Tongue (tissue), 2 donors: ENCODE measurements around the gene PPARA. TPM values are rescaled to one million over a fixed set of nuclear protein-coding genes. Genes with fewer than 3 reads are reported as not detected.
A peak's percentile ranks its signal among the peaks of the same experiment; 100 is the strongest.
"Not testable (repeated sequence)": the region's sequence is repeated elsewhere in the genome, so short reads cannot be mapped to it uniquely, and the experiment has no call there.

Source experiments
- DNase-seq: peaks from one replicate; pipeline ENCODE4 v3.0.0-alpha.2; 2015
- total RNA-seq: library from RNA; depleted of rRNA; stranded (reverse); fragments of >200 nt; gene quantifications from one replicate; pipeline ENCODE4 v1.2.3, GENCODE V29; 2014

Gene PPARA
- total RNA-seq, 1 donor from 2014 or later: 43.2 TPM

DNA sequence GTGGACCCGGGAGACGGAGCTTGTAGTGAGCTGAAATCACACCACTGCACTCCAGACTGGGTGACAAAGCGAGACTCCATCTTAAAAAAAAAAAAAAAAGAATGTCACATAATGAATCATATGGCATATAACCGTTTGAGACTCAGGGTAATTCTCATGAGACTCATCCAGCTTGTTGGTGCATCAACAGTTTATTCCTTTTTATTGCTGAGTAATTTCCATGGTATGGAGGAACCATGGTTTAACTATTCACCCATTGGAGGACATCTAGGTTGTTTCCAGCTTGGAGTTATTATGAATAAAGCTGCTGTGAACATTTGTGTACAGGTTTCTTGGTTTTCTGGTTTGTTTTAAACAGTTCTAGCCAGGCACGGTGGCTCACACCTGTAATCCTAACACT is 25.3 kb downstream of the PPARA start:
- no peak for DNase-seq

DNA sequence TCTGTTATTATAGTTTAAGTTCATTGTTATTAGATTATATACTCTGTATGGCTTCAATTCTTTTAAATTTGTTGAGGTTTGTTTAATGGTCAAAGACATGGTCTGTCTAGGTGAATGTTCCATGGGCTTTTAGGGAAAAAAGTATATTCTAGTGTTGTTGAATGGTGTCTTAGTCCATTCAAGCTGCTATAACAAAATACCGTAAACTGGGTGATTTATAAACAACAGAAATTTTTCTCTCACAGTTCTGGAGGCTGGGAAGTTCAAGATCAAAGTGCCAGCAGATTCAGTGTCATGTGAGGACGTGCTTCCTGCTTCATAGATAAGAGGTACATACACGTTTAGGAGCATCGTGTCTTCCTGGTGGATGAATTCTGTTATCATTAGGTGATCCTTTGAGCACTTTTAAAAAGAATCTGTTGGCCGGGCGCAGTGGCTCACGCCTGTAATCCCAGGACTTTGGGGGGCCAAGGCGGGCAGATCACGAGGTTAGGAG is 26.2 kb downstream of the PPARA start:
- no peak for DNase-seq

DNA sequence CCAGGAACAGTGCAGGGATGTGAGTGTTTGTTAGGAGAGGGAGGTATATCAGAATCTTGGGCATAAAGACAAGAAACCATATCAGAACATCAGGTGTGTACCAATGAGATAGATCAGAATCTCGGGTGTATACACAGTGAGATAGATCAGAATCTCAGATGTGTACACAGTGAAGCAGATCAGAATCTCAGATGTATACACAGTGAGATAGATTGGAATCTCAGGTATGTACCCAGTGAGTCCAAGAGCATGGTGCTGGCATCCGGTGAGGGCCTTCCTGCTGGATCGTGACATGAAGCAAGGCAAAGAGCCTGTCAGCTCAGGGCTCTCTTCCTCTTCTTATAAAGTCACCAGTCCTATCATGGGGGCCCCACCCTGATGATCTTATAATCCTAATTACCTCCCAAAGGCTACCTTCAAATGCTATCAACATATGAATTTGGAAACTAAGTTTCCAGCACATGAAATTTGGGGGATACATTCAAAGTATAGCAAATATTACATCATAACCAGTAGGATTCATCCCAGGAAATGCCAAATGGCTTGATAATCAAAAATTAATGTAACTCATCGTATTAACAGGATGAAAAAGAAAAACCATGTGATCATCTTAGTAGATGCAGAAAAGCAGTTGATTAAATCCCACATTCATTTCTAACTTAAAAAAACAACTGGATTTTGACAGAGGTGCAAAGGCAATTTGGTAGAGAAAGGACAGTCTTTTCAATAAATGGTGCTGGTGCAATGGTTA is 28.6 kb downstream of the PPARA start:
- DNase-seq: no peak

DNA sequence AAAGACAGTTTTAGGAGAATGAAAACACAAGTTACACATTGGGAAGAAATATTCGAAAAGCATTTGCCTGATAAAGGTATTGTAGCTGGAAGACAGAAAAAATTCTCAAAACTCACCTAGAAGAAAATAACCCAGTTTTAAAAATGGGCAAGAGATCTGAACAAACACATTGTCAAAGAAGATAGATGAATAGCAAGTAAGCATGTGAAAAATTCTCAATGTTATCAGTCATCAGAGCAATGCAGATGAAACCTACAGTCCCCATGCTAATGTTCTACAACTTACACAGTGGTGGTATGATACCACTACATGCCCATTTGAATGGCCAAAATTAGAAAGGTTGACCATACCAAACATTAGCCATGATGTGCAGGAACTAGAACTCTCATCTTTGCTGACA is 29.4 kb downstream of the PPARA start:
- no peak for DNase-seq

DNA sequence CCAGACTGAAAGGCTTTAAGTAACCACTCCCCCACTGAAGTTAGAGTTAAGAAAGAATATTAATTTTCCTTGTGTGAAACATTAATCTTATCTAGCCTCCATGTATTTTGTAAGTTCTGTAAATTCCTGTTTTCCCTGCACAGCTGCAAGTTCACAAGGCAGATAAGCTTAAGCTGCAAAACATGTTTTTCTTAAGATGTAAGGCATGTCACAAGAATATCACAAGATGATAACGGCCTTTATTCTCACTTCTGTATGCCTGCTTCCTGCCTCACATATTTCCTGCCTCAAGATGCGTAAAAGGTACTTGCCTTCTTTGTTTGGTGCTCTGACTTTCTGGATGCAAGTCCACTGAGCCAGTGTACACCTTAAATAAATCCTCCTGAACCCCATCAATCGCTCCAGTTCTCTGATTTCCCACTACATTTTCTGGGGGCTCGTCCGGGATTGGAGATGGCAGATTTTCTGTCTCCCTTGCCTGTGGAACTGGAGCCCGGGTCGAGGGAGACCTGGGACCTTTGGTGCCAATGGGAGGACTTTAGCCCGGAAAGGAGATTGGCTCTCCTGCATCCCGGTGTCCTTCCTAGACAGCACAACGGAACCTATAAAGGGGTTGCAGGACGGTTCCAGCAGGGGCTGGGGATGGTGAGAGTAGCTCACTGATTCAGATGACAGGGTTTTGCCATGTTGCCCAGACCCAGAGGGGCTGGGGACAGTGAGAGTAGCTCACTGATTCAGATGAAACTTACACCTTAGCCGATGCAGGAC is 30.2 kb downstream of the PPARA start:
- DNase-seq: no peak

DNA sequence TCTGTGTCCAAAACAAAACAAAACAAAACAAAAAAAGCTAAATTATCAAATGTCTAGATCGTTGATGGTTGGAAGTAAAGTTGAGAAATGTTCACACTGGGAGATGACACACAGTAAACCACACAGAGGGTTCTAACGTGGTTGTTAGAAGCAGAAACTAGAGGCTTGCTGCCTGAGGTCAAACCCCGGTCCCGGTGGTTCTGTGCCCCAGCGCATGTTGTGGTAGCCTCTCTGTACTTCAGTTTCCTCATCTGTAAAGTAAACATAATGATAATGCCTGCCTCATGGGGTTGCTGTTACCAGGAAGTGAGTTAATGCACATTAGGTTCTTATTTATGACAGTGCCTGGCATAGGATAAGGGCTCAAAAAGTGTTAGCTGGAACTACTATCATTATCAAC is 33.4 kb downstream of the PPARA start:
- no peak for DNase-seq

DNA sequence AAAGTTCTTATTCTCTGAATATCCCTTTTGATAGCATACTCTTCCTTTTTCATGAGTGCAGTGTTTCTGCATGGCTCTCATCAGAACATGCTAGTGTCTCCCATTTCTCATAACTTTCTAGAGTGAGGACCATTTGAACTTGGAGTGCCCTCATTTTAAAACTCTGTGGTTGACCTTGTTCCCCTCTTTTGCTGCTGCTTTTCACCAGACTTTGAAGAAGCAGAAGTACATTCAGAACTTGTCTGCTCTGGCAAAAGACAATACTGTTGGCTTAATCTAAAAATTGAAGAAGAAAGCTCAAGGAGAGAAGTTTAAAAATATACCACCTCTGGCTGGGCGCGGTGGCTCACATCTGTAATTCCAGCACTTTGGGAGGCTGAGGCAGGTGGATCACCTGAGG is 35.0 kb downstream of the PPARA start:
- no peak for DNase-seq

DNA sequence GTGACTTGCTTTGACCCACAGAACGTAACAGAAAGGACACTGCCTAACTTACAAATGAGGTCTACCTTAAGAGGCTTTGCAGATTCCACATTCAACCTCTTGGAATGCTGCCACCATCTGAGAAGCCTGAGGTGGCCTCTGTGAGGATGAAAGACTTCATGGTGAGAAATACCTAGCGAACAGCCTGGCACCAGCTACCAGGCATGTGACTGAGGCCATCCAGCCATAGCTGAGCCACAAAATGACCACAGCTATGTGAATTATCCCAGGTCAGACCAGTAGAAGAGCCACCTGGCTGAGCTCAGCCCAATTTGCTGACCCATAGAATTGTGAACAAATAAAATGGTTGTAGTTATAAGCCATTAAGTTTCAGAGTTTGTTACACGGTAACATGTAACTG is 37.5 kb downstream of the PPARA start:
- no peak for DNase-seq

DNA sequence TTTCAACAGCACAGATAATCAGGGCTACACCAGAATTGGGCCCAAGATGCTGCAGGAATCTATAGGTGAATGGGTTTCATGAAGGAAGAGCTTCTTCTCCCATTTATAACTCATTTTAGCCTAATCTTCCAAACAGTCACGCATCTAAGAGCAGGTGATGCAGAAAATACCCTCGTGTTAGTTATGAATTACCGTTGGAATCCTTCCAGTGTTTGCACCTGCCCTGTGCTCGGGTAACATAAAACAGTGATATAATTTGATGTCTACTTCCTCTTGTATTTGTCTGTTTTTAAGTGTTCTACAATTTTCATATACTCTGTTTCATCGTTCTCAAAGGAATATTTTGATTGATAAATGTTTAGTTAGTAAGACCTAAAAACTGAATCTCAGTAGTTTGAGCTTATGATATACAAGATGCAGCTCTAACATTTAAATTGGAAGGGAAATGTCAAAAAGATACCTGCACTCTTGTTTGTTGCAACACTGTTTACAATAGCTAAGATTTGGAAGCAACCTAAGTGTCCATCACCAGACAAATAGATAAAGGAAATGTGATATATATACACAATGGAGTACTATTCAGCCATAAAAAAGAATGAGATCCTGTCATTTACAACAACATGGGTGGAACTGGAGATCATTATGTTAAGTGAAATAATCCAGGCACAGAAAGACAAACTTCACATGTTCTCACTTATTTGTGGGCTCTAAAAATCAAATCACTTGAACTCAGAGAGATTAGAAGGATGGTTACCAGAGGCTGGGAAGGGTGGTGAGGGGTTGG is 42.1 kb downstream of the PPARA start:
- no peak for DNase-seq

DNA sequence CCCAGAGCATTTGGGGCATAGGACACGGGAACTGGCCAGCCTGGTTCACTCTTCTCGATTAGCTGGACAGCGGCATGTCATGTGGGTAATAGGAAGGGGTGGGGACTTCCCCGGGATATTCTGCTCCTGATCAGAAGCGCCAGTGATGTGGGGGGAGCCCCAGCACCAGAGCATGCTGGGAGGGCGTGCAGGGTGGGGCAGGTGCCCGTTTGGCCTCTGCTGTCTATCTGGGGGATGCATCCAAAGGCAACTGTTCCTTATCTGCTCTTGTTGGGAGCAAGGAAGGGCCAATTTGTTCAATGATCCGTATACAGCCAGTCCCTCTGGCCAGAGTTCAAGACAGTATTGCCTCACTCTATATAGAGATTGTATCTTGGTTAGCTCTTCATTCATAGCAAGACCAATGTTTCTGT is 43.6 kb downstream of the PPARA start:
- DNase-seq: peak; percentile 2

DNA sequence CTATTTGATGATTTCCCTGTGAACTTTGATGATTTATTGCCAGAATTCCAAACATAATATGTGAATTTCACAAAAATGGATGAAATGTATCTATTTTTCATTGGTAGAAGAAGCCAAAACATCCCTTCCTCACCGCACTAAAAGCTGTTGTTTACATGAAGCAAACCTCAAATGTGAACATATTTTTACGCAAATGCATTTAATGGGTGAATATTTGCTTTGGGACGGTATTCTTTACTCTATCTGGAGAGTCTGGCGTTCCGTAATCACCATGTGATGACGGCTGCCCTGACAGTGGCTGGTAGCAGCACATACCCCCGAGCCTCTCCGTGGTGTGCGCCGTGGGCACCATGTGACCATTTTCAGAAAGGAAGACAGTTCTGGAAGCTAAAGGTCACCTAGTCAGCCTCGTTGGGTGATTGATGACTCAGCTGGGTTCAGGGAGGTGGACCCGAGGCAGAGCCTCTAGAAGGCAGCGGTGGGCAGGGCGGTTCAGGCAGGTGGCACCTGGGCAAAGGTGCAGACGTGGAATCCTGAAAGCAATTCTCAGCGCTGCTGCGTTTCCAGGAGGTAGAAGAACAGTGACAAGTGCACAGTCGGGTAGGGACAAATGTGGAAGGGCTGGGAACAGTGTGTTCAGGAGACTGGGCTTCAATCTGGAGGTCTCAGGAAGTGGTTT is 45.3 kb downstream of the PPARA start:
- DNase-seq: no peak

DNA sequence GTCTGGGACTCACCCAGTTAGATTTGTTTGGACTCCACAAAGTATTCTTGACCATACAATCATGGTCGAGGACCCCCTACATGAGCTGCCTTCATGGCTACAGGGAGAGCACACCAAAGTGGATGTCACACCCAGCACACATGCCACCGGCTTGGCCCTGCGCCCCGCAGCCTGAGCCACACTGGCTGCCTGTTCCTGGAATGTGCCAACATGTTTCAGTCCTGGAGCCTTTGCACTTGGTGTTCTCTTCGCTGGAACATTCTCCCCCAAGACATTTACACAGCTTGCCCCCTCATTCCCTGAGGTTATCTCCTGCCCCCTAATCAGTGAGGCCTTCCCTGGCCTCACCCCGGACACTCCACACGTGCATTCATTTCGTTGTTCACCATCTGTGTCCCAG is 46.0 kb downstream of the PPARA start:
- DNase-seq: peak; percentile 37

DNA sequence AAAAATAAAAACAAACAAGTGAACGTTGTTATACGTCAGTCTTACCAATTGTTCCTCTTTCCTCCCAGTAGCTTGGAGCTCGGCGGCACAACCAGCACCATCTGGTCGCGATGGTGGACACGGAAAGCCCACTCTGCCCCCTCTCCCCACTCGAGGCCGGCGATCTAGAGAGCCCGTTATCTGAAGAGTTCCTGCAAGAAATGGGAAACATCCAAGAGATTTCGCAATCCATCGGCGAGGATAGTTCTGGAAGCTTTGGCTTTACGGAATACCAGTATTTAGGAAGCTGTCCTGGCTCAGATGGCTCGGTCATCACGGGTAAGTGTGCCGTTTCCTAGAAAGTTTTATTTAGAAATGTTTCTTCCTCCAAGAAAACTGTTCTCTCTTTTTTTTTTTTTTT is 47.9 kb downstream of the PPARA start:
- DNase-seq: no peak

DNA sequence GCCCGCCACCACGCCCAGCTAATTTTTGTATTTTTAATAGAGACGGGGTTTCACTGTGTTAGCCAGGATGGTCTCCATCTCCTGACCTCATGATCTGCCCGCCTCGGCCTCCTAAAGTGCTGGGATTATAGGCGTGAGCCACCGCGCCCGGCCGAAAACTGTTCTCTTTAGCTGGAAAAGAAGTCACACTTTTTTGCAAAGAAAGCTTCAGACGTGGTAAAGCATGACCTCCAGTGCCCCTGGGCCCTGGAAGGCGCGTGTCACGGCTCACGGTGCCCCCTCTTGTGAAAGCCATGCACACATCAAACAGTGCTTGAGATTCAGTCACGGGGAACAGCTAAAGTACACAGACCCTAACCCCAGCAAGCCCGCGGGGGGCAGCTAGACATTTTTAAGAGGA is 48.5 kb downstream of the PPARA start:
- DNase-seq: not testable (repeated sequence)

DNA sequence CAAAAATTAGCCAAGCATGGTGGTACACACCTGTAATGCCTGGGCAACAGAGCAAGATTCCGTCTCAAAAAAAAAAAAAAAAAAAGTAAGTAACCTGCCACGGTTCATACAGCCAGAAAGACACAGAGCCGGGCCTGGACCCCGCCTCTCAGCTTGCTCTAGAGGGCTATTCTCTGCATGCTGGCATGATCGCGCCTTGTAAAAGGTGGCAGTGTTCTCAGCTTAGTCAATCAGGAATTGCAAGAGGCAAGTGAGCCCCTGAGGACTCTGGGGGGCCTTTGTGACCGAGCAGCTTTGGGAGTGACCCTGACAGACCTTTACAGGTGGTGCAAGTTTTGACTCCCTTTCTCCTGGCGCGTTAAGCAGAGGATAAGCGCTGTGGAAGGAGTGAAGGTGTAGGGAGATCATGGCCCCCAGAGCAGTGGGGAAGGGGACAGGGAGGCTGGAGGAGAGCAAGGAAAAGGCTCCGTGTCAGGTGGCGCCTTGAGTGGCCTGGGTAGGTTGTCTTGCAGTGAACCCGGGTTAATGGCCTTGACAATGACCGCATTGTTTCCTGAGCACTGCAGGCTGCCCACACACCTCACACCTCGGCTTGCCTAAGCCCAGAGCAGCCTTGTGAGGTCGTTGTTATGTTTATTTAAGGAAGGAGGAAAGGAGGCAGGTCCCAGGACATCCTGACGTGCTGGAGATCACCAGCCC is 50.9 kb downstream of the PPARA start:
- no peak for DNase-seq

DNA sequence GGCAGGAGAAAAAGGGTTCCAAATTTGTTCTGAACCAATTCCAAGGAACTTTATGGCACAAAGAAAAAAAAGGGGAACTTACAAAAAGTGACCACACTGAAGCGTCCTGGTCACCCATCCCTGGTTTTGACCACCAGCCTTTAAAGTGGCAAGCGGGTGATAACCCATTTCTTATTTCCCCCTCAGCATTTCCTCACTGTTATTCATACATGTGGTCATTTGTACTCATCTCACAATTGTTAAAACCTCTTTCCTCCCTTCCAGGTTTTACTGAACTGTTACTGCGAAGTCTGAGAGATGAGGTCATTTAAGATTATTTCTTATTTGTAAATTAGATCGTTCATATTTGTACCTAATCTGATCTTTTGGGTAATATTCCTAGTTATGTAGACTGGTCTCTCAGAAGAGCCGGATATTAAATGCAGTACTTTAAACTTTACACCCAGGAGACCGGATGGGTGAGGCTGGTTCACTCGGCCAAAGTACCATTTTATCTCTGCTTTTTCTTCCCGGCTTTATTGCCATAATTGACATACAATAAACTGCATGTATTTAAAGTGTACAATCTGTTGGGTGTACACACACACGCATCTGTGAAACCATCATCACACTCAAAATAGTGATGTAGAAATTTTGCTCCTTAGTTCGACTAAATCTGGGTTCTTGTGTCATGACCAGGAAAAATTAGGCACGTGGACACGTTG is 52.7 kb downstream of the PPARA start:
- DNase-seq: no peak

DNA sequence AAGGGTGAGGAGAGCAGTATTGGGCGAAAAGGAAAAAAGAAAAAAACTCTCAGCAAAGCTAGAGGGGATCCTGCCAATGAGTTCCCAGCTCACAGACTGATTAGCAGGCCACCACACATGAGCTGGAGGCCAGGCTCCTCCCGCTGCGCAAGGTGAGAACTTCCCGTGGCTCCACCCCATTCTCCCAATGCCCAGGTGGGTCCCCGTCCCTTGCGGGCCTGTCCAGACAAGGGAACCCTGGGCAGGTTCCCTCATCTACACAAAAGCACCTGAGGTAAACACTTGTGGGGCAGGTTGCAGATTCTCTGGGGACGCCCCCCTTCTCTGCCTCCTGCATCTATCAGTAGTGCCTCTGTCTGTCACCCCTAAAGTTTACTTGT is 53.3 kb downstream of the PPARA start:
- DNase-seq: no peak

DNA sequence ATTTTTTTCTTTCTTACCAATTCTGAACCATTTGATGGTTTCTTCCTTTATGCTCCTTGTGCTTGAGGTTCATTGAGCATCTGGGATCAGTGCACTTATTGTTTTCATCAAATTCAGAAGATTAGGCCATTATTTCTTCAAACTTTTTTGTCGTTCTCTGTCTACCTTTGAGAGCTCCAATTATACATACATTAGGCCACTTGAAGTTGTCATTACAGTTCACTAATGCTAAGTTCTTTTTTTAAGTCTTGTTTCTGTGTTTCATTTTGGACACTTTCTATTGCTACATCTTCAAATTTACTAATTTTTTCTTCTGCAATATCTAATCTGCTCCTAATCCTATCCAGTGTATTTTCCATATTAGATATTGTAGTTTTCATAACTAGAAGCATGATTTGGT is 58.9 kb downstream of the PPARA start:
- no peak for DNase-seq

DNA sequence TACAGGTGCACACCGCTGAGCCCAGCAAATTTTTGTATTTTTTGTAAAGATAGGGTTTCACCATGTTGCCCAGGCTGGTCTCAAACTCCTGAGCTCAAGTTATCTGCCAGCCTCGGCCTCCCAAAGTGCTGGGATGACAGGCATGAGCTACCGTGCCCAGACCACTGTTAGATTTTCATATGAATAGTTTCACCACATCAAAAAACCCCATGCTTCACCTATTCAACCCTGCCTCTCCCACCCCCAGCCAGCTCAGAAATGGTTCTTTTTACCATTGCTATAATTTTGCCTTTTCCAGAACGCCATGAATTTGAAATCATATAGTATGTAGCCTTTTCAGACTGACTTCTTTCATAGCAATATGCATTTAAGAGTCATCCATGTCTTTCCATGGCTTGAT is 61.9 kb downstream of the PPARA start:
- DNase-seq: no peak

DNA sequence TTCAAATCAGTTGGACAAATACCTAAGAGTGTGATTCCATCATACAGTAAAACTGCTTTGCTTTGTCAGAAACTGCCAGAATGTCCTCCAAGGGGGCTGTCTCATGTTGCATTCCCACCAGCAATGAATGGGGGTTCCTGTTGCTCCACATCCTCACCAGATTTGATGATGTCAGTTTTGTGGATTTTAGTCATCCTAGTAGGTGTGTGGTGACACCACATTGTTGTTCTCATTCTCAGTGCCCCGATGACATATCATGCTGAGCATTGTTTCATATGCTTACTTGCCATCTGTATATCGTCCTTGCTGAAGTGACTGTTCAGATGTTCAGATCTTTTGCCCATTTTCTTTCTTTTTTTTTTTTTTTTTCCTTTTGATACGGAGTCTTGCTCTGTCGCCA is 62.7 kb downstream of the PPARA start:
- DNase-seq: no peak

DNA sequence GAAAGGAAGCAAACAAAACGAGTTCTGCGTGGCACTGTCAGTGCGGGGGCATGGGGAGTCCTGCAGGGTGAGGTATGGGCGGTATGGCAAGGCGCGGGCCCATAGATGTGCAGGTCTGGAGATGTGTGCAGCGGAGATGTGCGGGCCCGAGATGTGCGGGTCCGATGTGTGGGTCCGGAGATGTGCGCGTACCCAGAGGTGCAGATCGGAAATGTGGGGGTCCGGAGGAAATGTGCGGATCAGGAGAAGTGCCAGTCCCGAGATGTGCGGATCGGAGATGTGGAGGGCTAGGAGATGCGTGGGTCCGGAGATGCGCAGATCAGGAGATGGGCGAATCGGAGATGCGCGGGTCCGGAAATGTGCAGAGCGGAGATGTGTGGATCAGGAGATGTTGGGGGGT is 63.8 kb downstream of the PPARA start:
- no peak for DNase-seq
